Left ventricle myocardium superior (tissue), 1 donor: ENCODE data around the gene DTX1. TPM values are rescaled to one million over a fixed set of nuclear protein-coding genes. Genes with fewer than 3 reads are reported as not detected.

Experiments used
- ATAC-seq: fragments of 200-7000 bp; cut with Tn5 transposase; one replicate; pipeline ENCODE4 v1.9.1; 2020; ENCODE audit warnings: mild to moderate bottlenecking, moderate library complexity
- DNase-seq: peaks from one replicate; pipeline ENCODE4 v3.0.0-alpha.2; 2020
- intact Hi-C: fragments of 100-400 bp; cut with micrococcal nuclease; formaldehyde crosslinking; loops from one replicate; pipeline ENCODE4 v1.11.0; 2022
- total RNA-seq: library from RNA; stranded (reverse); fragmentation: NEBNext Ultra II Directional; extraction: Animal tissue kit (Norgen Biotek cat#: 25700); gene quantifications from one replicate; pipeline ENCODE4 v1.2.1, GENCODE V29; 2021
- donor health status: DM: no; HTN: yes; CAD: no; lungs with severe emphysema.

DTX1 gene
- total RNA-seq, 1 donor from 2014 or later, result 2.4 TPM

DNA sequence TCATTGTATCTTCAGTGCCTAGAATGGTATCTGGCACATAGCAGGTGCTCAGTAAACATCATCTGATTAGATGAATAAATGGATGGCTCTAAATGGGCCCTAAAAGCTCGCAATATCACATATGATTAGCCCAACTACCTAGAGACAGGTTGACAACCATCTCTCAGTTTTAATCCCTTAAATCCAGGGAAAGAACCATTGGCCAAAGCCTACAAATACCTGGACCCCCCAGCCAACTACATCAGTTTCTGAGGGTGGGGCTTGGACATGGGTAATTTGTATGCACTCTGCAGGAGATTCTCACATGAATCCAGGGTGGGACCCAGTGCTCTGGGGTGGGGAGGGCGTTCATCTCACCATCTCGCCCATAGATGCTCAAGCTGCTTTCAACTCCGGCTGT, 4.8 kb upstream of the DTX1 start:
- intact Hi-C loops, result no loop called here
- DNase-seq (no peak), ATAC-seq (no peak)

DNA sequence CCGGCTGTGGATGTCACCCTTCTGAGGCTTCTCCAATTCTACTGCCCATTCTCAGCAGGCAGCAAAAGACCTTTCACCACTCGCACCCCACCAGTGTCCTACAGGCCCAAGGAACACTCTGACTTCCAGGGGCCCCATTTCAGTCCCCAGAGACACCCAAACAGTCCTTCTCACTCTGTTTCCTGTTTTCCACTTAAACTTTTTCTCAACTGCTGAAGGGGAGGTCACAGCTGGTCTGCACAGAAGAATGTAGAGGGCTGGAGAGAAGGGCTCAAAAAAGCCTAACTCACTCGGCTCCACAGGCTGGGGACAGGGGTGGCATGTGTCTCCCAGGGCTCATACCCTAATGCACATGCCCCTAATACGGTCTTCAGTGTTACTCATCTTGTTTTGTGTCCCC, 4.2 kb upstream of the DTX1 start:
- intact Hi-C loops, result no loop called here
- DNase-seq (no peak), ATAC-seq (no peak)

DNA sequence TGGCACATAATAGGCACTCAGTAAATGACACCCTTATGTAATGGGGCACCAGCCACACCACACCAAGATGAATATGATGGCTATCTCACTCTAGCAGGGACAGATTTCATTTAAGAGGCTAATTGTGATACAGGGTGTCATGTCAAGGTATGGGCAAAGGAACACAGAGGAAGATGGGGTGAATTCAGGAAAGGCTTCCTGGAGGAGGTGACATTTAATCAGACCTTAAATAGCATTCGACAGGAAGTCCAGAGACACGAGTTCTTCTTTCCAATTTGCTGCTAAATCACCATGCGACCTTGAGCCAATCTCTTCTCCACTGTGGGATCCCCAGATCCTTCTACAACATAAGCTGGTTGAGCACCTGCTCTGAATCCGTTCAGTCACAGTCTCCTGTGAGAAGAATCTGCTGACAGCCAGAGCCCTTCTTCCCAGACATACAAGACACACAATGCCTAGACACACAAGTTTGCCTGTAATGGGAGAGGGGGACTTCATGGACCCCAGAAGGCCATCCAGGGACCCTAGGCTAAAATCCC, 1.5 kb upstream of the DTX1 start:
- ATAC-seq (no peak), DNase-seq (no peak)
- intact Hi-C loops, result no loop called here

DNA sequence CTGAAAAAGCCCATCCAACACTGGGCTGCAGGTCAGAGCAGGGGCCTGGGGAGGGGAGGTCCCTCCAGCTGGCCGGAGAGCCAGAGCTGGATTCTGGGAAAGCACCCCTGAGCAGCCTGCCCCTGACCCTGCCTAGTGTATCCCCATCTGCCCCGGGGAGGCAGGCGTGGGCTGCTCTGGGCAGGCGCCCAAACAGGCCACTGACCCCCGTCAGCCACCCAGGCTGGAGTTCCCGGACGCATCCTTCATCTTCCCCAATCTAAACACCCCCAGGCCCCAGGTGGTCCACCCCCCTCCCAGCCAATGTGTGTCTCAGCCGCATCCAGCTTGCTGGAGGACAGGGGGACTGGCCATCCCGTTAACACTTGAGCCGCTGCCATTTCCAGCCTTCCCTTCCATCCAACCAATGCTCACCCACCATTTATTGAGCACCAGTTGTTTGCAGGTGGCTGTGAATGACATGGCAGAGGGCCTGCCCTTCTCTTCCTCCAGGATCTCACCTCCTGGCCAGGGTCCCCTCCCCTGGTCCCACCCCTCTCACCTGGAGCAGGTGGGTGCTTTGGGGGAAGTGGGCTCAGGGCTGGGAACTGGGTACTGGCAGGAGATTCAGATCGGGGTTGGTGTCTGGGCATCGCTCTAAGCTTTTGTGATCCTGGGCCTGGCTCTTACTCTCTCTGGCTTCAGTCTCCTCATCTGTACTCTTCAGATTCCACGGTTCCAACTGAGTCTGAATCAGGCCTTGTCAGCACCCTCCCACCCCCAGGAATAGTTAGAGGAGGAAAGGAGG, 743 bp upstream of the DTX1 start:
- intact Hi-C loops, result no loop called here
- DNase-seq (no peak), ATAC-seq (no peak)

DNA sequence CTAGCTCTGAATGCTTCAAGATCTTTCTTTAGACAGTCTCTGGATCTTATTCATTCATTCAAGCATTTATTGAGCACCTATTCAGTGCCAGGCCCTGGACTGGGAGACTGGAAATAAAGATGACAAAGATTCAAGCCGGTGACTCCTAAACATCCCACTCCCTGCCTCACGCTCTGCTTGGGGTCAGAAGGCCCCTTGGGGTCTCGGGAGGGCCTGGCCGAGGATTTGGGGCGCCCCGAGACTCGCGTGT, 224 bp upstream of the DTX1 start:
- ATAC-seq, result no peak

DNA sequence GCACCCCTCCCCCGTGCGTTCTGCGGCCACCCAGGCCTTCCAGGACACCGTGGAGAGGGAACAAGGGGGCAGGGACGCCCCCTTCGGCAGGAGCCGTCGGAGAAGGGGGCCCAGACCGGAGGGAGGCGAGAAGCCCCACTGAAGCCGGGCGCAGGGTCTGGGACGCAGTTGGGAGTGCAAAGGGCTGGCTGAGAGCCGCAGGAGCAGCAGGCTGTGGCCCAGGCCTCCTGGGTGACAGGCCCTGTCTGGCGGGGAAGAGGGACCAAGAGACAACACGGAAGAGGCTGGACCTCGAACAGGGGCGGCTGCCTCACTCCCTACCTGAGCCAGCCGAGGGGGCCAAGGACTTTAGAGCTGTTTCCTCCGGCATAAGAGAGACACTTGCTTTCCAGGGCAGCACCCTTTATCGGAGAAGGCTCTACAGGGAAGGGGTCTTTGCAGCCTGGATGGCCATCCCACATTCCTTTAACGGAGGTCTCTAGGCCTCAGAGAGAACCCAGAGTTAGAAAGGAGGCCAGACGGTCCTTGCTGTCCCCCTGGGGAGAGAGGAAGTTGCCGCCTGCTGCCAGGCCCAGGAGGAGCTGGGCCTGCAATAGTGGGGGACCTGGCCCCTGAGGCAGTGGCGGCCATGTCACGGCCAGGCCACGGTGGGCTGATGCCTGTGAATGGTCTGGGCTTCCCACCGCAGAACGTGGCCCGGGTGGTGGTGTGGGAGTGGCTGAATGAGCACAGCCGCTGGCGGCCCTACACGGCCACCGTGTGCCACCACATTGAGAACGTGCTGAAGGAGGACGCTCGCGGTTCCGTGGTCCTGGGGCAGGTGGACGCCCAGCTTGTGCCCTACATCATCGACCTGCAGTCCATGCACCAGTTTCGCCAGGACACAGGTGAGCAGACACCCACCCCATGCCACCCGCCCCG, 1.3 kb downstream of the DTX1 start:
- intact Hi-C loops, result no loop called here
- ATAC-seq (peak; percentile 15), DNase-seq (no peak)

More for the DNA sequence above, 224 bp upstream of the DTX1 start:
- no peak for DNase-seq
- intact Hi-C loops, result no loop called here

DNA sequence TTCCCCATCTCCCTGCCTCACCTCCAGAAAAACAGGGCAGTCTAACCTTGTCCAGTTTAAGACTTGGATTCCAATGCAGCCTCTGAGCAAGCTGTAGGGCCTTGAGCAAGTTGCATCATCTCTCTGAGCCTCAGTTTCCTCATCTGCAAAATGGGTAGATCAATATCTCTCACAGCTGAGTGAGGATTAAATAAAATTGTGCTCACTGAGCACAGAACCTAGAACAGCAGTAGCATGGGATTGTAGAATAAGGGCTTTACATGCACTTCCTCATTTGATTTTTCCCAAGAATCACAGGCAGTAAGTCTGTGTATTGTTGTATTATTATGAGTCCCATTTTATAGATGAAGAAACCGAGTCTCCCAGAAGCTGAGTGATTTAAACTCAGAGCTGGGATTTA, 2.0 kb downstream of the DTX1 start:
- intact Hi-C loops, result no loop called here
- DNase-seq (no peak), ATAC-seq (no peak)

DNA sequence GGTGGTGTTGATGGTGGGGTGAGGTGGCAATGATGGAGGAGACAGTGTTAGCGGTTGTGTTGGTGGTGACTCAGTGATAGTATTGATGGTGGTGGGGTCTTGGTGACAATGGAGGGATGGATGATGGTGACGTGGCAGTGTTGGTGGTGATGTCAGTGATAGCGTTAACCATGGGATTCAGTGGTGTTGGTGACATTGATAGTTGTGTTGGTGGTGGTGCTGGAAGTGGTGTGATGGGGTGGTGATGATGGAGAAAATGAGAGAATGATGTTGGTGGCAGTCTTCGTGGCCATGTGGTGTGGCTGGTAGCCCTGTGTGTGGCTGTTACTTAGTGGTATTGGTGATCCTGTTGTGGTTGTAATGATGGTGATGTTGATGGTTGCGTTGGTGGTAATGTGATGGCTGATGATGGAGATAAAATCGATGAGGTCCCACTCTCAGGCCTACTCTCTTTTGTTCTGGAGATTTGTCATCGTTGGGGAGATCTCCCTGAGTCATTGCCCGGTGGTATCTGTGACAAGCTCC, 2.6 kb downstream of the DTX1 start:
- intact Hi-C loops, result no loop called here
- ATAC-seq (no peak), DNase-seq (no peak)

DNA sequence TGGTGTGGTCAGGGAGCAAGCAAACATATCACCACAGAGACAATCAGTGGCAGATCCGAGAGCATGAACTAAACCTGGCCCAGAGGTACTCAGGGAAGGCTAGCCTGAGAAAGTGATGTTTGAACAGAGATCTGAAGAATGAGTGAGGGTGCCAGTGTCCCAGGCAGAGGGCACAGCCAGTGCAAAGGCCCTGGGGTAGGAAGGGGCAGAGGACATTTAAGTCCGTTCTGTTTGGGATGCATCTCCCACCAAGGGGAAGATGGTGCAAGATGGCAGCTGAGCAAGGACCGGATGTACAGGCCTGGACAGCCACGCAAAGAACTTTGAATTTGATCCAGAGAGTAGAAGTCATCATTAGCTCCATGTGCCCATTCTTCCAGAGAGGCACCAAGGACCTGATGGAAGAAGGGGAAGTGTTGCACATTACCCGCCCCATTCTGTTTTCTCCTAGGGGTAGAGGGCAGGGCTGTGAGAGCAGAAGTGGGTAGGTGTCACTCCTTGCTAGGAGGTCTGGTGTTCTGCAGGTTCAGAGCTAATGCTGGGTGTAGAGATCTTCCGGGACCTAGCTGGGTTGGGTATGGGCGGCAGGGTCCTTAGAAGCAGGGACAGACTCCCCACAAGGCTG, 3.9 kb downstream of the DTX1 start:
- intact Hi-C loops, result no loop called here
- DNase-seq (no peak), ATAC-seq (no peak)

DNA sequence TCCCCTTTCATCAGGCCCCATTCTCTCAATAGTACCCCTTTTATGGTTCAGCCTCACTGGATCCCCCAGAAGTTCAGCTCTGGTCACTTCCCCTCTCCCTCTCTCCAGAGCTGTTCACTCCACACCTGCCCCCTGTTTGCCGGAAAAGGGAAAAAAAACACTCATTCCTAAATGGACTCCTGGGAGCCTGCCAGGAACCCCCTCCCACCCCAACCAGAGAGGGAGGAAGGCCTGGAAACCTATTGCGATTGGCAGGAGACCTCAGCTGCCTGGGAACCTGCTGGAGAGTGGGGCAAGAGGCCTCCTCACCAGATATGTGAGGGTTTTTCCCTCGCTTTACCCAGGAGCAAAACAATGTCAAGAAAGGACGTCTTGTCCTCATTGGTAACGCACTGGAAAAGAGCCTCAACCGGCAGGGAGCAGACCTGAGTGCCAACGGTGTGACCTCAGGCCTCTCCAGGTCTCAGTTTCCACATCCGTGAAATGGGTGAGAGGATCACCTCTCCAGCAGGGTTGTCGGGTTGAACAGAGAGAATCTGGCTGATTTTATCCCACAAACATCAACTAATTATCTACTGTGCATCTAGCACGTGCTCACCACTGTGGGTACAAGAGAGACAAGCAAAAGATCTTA, 4.6 kb downstream of the DTX1 start:
- ATAC-seq, result no peak
- DNase-seq, result no peak
- intact Hi-C loops, result no loop called here

DNA sequence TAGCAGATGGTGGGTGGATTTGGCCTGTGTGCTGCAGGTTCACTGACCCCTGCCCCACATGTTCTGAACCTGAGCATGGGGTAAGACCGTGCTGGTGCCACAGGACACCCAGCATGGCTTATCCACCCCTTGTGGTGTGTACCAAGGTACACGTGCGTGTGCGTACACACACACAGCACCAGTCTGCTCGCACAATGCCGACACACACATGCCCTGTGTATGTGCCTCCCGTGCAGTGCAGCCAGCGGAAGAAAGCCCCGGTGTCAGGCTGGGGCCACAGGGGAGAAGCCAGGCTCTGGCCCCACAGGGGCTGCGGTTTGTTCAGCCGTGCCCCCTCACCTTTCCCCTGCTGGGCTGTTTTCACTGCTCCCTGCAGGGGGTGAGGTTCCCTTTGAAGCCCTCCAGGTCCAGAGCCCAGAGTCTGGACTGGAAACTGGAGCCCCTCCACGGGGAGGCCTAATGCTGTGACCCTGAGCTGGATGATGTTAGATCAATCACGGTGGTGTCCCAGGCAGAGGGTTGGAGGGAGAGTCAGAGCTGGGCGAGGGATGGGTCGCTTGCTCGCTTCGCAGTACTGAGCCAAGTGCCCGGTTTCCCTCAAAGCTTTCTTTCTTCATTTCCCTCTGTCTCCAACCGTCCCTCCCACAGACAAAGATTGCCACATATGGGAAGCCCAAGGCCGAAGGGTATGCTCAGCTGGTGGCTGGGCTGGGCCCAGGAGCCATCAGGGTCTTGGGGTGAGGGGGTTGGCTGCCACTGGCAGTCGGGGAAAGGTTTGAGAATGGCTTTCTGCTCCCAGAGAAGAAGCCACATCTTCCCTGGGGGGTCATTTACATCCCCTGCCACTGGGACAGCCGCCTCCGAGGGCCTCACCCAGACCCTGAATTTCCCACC, 6.2 kb downstream of the DTX1 start:
- ATAC-seq, result no peak
- no peak for DNase-seq
- intact Hi-C loops, result no loop called here

DNA sequence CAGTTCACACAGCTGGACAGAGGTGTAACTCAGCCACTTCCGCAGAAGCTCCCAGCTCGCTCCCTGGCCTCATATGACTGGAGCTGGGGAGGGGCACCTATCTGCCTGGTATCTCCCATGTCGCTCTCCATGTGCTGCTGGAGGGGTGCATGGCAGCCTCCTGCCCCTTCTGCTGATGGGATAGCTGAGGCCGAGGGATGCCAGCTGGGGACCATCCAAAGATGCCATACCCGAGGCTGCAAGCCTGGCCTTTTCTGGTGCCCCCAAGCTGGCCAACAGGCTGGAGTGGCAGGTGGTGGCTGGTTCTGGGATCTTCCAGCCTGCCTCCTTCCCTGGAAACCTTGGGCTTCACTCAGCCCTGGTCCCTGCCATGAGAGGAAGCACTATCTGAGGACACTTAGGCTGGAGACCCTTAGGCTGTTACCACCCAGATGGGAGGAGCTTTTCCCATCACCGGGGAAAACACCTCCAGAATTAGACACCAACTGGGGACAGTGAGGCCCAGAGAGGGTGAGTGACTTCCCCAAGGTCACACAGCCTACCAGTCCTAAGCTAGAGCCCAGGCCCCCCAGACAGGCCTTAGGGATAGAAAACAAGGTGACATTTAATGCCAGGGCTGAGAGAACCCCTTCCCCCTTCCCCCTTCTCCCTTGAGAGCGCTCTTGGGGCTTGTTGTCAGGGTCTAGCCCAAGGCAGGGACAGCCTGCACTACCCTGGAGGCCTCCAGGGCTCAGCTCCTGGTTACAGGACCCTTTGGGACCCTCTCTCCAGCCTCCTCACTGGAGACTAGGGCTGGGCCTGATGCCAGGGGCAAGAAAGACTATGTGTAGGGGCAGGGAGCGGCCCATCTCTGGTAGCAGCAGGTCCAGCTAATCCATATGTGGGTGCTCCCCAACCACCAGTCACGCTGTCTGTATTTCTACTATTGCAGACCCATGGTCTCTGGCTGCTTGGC, 7.1 kb downstream of the DTX1 start:
- no peak for DNase-seq
- intact Hi-C loops, result no loop called here
- no peak for ATAC-seq

DNA sequence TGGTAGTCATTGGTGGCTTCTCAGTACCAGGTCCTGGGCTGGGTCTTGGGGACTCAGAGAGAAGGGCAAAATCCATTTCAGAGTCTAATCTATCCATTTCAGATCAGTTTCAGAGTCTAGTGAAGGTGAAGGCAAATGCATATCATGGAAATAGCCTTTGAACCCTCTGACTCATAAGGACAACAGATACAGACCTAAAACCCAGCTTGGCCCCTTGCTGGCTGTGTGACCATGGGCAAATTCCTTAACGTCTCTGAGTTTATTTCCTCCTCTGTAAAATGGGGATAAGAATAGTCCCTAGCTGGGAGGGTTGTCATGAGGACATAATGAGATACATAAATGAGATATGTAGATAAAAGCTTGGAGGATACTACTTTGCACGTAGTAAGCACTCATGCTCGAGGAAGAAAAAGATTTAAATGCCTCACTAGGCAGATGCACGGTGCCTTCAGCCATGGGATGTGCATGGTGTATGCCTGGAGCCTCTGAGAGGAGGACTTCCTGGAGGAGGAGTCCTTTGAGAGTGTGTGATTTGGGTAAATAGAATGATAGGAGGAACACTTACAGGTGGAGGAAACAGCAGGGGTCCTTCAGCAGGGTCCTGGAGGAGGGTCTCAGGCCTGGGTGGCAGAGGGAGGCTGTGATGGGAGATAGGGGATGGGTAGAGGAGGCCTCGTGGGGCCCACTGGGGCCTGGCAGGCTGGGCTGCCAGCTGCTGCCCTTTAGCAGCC, 8.0 kb downstream of the DTX1 start:
- intact Hi-C loops, result no loop called here
- DNase-seq, result no peak

DNA sequence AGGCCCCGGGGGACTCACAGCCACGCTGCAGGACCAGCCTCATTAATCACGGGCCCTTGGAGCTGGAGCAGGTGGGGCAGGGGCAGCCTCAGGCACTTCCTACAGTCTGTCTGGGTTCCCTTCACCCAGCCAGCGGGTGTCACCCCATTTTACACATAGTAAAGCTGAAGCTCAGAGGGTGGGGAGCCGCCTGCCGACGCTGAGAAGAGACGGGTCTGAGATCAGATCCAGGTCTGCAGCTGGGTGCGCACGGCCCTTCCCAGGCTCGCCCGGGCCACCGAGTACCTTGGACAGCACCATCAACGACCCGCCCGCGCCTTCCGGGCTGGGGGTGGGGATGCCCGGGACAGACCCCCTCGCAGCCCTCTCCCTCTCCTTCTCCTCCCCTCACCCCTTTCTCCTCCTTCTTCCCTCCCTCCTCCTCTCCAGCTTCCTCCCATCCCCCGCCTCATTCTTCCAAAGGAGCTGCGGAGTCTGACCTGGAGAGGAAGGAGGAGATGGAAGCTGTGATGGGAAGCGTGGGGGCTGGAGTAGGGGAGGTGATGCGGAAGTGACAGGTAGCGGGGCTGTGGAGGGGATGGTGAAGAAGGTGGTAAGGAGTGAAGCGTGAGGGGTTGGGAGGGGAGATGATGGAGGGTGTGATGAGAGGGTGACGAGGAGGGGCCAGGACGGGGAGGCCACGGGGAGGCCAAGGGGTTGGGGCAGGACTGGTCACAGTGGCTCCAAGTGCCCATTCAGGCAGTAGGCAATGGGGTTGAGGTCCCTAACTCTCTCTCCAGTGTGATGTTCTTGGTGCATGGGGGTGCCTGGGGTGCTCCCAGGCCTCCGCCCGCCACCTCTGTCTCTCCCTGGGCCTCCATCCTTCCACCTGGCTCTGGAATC, 8.8 kb downstream of the DTX1 start:
- intact Hi-C loops, result no loop called here
- ATAC-seq (peak; percentile 41), DNase-seq (no peak)

More for the DNA sequence above, 8.0 kb downstream of the DTX1 start:
- no peak for ATAC-seq

DNA sequence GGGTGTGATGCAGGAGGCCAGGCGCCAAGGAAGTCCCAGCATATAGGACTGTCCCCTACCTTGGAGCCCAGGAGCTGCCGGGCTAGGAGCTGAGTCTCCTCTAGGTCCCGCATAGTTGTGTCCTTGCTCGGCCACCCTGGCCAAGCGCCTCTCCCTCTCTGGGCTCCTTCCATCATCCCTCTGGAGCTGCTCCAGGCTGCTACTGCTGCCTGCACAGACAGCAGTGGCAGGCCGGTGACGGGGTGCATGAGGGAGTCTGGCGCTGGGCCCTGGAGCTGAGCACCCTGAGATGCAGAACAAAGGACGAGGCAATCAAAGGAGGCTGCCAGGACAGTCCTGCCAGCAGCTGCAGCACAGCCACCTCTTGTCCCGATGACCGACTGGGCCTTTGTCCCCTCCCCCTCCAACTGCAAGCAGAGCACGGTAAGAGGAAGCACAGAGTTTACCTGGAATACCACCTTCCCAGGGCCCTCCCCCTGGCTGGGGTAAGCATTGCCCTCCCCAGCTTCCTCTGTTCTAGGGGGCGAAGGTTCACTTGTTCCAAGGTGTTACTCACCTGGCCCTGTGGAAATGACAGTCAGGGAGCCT, 10.4 kb downstream of the DTX1 start:
- no peak for DNase-seq
- ATAC-seq, result no peak
- intact Hi-C loops, result no loop called here
